Endothelial cell of umbilical vein (primary cell): ENCODE measurements around the gene GNG2. TPM values are rescaled to one million over a fixed set of nuclear protein-coding genes. Genes with fewer than 3 reads are reported as not detected.

Experiments used
- BruUV-seq: library from RNA; stranded (reverse); fragments of 400-500 nt; replicated peaks from 2 replicates; lab custom pipeline; 2021; lab: Mats Ljungman, UMichigan
- CTCF ChIA-PET: fragments of 300-600, 350-600 bp; sonication (Branson Sonifier 250); formaldehyde crosslinking; loops from one replicate; lab custom pipeline; 2021; ENCODE audit warnings: antibody characterized with exemption, inconsistent platforms; lab: Charles Lee
- POLR2A ChIA-PET: fragments of 300-600, 350-600 bp; sonication (Branson Sonifier 250); formaldehyde crosslinking; loops from one replicate; lab custom pipeline; 2021; ENCODE audit warnings: antibody characterized with exemption, inconsistent platforms; lab: Charles Lee
- DNase-seq: peaks from one replicate; pipeline ENCODE4 v3.0.0-alpha.2; 2011; ENCODE audit warnings: low read depth, low spot score
- FAIRE-seq: peaks from 2 replicates; lab custom pipeline; 2011; peaks lifted over from hg19 to GRCh38; lab: Jason Lieb, UNC
- H2AFZ ChIP-seq: 2 replicates; pipeline ENCODE4 v1.6.0; 2012; ENCODE audit warnings: low read depth, low read length, control low read depth, inconsistent platforms
- H3K27ac ChIP-seq: 2 replicates; pipeline ENCODE4 v1.5.1; 2011; ENCODE audit warnings: low read depth, mild to moderate bottlenecking, control low read depth, low read length, moderate library complexity; ENCODE audit not compliant: insufficient read depth
- H3K27me3 ChIP-seq, 2 experiments: 2 replicates each; pipeline versions ENCODE4 v1.6.0 to v1.6.1; 2011; ENCODE audit warnings: low read length in 2 of 2, mixed read lengths in 1 of 2; ENCODE audit not compliant: control insufficient read depth in 2 of 2, insufficient read depth in 2 of 2
- H3K36me3 ChIP-seq, 2 experiments: 2 replicates in 1 of 2; 3 replicates in 1 of 2; pipeline ENCODE4 v1.5.1; 2011; ENCODE audit warnings: low read length in 2 of 2, mild to moderate bottlenecking in 1 of 2, moderate library complexity in 1 of 2; ENCODE audit not compliant: control insufficient read depth in 2 of 2, insufficient read depth in 2 of 2; ENCODE audit errors: extremely low read depth in 1 of 2
- H3K4me1 ChIP-seq: 3 replicates; pipeline ENCODE4 v1.5.1; 2011; ENCODE audit warnings: mild to moderate bottlenecking, low read length; ENCODE audit not compliant: control insufficient read depth, insufficient read depth; ENCODE audit errors: extremely low read depth
- H3K4me2 ChIP-seq: 2 replicates; pipeline ENCODE4 v1.6.1; 2011; ENCODE audit warnings: low read length, control low read depth, mixed read lengths; ENCODE audit not compliant: insufficient read depth
- H3K4me3 ChIP-seq, 3 experiments: fragments of 200-600 bp in 1 of 3; sonication (generic), shearing (Covaris generic) in 1 of 3; replicated peaks in 1 of 3; 2 replicates each; pipeline ENCODE4 v1.5.1; 2011 to 2016; ENCODE audit warnings: control low read depth in 3 of 3, low read length in 3 of 3, mild to moderate bottlenecking in 2 of 3, inconsistent platforms in 1 of 3, low read depth in 1 of 3, moderate library complexity in 1 of 3; ENCODE audit not compliant: insufficient read depth in 1 of 3
- H3K79me2 ChIP-seq: 2 replicates; pipeline ENCODE4 v1.6.0; 2012; ENCODE audit warnings: low read length, inconsistent platforms; ENCODE audit not compliant: control insufficient read depth, insufficient read depth
- H3K9ac ChIP-seq: replicated peaks from 2 replicates; pipeline ENCODE3; 2011; ENCODE audit warnings: low read length, control low read depth; ENCODE audit not compliant: insufficient read depth; ENCODE audit errors: extremely low read depth
- H3K9me1 ChIP-seq: replicated peaks from 3 replicates; pipeline ENCODE4 v1.6.0; 2011; ENCODE audit warnings: mild to moderate bottlenecking, low read length; ENCODE audit not compliant: control insufficient read depth, insufficient read depth; ENCODE audit errors: extremely low read depth
- H3K9me3 ChIP-seq: replicated peaks from 2 replicates; pipeline ENCODE4 v1.5.1; 2012; ENCODE audit warnings: low read length, inconsistent platforms; ENCODE audit not compliant: control insufficient read depth, insufficient read depth
- H4K20me1 ChIP-seq: replicated peaks from 2 replicates; pipeline ENCODE3; 2011; ENCODE audit warnings: mild to moderate bottlenecking, low read length; ENCODE audit not compliant: control insufficient read depth, insufficient read depth; ENCODE audit errors: extremely low read depth
- CTCF ChIP-seq, 2 donors: IDR thresholded peaks; 1 replicate in 1 of 2; 2 replicates in 1 of 2; pipeline ENCODE4 v1.5.1; 2011; ENCODE audit warnings: low read length in 2 of 2, mild to moderate bottlenecking in 2 of 2, moderate library complexity in 2 of 2, control low read depth in 1 of 2, inconsistent platforms in 1 of 2, low read depth in 1 of 2; ENCODE audit not compliant: insufficient read depth in 1 of 2; ENCODE audit errors: extremely low read depth in 1 of 2
- EZH2 ChIP-seq: IDR thresholded peaks from 2 replicates; pipeline ENCODE4 v1.6.1; 2012; ENCODE audit warnings: borderline replicate concordance, low read depth, mild to moderate bottlenecking, moderate library complexity, low read length, inconsistent platforms; ENCODE audit not compliant: severe bottlenecking
- FOS ChIP-seq: IDR thresholded peaks from 2 replicates; pipeline ENCODE4 v1.6.1; 2011; ENCODE audit warnings: mild to moderate bottlenecking, low read length, moderate library complexity, borderline replicate concordance; ENCODE audit not compliant: insufficient read depth
- GATA2 ChIP-seq: IDR thresholded peaks from 2 replicates; pipeline ENCODE4 v1.7.0; 2011; ENCODE audit warnings: low read depth, mild to moderate bottlenecking, moderate library complexity, mixed read lengths, low read length; ENCODE audit not compliant: insufficient read length, insufficient read depth
- JUN ChIP-seq: IDR thresholded peaks from 2 replicates; pipeline ENCODE4 v1.6.1; 2011; ENCODE audit warnings: borderline replicate concordance, low read depth; ENCODE audit not compliant: insufficient read length, insufficient read depth
- MAX ChIP-seq: IDR thresholded peaks from 2 replicates; pipeline ENCODE4 v1.6.1; 2011; ENCODE audit not compliant: insufficient read depth, insufficient read length
- MYC ChIP-seq: IDR thresholded peaks from one replicate; pipeline ENCODE4 v1.6.1; 2011; ENCODE audit warnings: mild to moderate bottlenecking, low read depth, low read length
- POLR2A ChIP-seq: IDR thresholded peaks from 2 replicates; pipeline ENCODE4 v1.6.1; 2012; ENCODE audit warnings: low read depth, mild to moderate bottlenecking, control low read depth, low read length
- POLR2AphosphoS5 ChIP-seq: IDR thresholded peaks from 2 replicates; pipeline ENCODE4 v1.6.1; 2012; ENCODE audit warnings: low read depth, mild to moderate bottlenecking, control low read depth, low read length, moderate library complexity; ENCODE audit not compliant: insufficient read depth
- dilution Hi-C: fragments of 300-500 bp; cut with MboI; formaldehyde crosslinking; loops from one replicate; pipeline ENCODE4 v1.15.0; 2019; ENCODE audit warnings: low sequenced_read_pairs; ENCODE audit not compliant: extremely low pct_ligation_motif_present
- intact Hi-C: fragments of 100-400 bp; cut with micrococcal nuclease; formaldehyde crosslinking; loops from one replicate; pipeline ENCODE4 v1.10.0; 2022
- polyA plus RNA-seq, 4 experiments: library from polyadenylated mRNA; depleted of rRNA in 3 of 4; stranded (reverse) in 3 of 4; unstranded in 1 of 4; fragments of >200 nt; gene quantifications; 2 replicates each; pipeline versions ENCODE4 v1.2.1 to v1.2.3, GENCODE V29; 2011 to 2012; ENCODE audit warnings: missing spikeins in 1 of 4
- total RNA-seq: library from RNA; stranded (reverse); gene quantifications from 2 replicates; pipeline ENCODE4 v1.2.3, GENCODE V29; 2021

Gene GNG2
- total and polyA plus RNA-seq, 2 donors (not counting 3 experiments of a cell fraction or from before 2014, with no cell fraction given) = not detected

GRCh38 chr14:52000696-52001095, 140.3 kb downstream of the GNG2 start:
- Histone ChIP-seq H3K27ac (no peak overlapping the region), H3K36me3 (peaks cover 16 to 31% of the 10 kb centered on the region in 2 experiments), H2AFZ (no peak overlapping the region), H3K9ac (no peak overlapping the region), H3K4me3 (no peak overlapping the region), H3K9me3 (no peaks in the 10 kb centered on the region), H3K79me2 (peaks cover 10% of the 10 kb centered on the region), H3K4me2 (no peak overlapping the region), H3K27me3 (no peaks in the 10 kb centered on the region), H4K20me1 (no peaks in the 10 kb centered on the region), H3K9me1 (no peaks in the 10 kb centered on the region), H3K4me1 (peaks cover 17% of the 10 kb centered on the region)
- ChIA-PET POLR2A (no interaction called here), CTCF (no interaction called here)
- DNase-seq (no peak), FAIRE-seq (no peak)
- dilution Hi-C loops = no loop called here
- no TSS peak for BruUV-seq
- no peak for TF ChIP-seq MYC
- TF ChIP-seq GATA2 = no peak
- TF ChIP-seq JUN = no peak
- no peak for TF ChIP-seq EZH2
- TF ChIP-seq FOS = no peak
- TF ChIP-seq MAX = no peak
- TF ChIP-seq CTCF (IDR thresholded peaks at IDR 0.05; ENCODE audit: extremely low read depth in 1 of 2, insufficient read depth in 1 of 2, low read depth in 1 of 2, low read length in 2 of 2) = no peak
- TF ChIP-seq POLR2A = no peak
- no peak for TF ChIP-seq POLR2AphosphoS5
- intact Hi-C loops = no loop called here
